ENCODE measurements around the gene COMMD1.
"Not testable (repeated sequence)": the region's sequence is repeated elsewhere in the genome, so short reads cannot be mapped to it uniquely, and the experiment has no call there.

Gene COMMD1

DNA sequence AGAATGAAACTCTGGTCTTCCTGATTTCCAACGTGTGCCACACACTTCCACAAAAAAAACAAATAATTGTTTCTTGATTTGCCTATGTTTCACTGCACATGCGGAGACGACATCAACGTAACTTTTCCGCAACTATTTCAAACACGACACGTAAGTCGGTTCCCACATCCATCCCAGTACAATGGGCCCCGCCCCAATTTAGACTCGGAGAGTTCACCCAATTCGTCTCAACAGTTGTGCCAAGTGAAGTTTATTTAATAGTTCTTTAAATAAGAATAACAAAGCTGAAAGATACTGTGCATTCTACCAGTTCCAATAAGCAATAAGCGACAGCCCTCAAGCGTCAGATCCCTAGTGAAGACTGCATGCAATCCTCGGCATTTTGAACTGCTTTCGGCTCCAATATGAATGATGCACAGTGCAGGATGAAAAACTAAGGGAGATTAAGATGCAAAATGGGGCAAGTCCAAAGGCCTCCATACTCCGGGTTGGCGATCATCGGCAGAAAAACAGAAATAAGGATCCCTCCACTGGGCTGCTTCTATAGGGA, 17.7 kb upstream of the COMMD1 start:
- H3K4me1 ChIP-seq (ENCODE audit: control insufficient read depth in 1 of 2, insufficient read depth in 2 of 2, low read length in 2 of 2), result peaks cover 0 to 25% of the 10 kb centered on the region in 2 donors
- peak overlapping the region; percentile 97 to 100 for H3K4me3 ChIP-seq (ENCODE audit: low read depth in 1 of 2, low read length in 2 of 2)
- H3K36me3 ChIP-seq (ENCODE audit: control insufficient read depth in 1 of 2, insufficient read depth in 2 of 2, low read length in 2 of 2), result peaks cover 12 to 16% of the 10 kb centered on the region in 2 donors
- H3K9me3 ChIP-seq (ENCODE audit: control insufficient read depth in 1 of 2, low read length in 2 of 2), result no peaks in the 10 kb centered on the region
- H3K27me3 ChIP-seq (ENCODE audit: low read depth, low read length), result no peaks in the 10 kb centered on the region
- H3K27ac ChIP-seq (ENCODE audit: low read length), result peak overlapping the region; percentile 99

- Histone ChIP-seq H3K4me3 (ENCODE audit: low read depth in 1 of 2, low read length in 2 of 2) (peak within 1 kb of the TSS; percentile 97 to 100), H3K27ac (ENCODE audit: low read length) (peak within 1 kb of the TSS; percentile 99), H3K9me3 (ENCODE audit: control insufficient read depth in 1 of 2, low read length in 2 of 2) (no peaks in the 10 kb centered on the region), H3K27me3 (ENCODE audit: low read depth, low read length) (no peaks in the 10 kb centered on the region), H3K36me3 (ENCODE audit: control insufficient read depth in 1 of 2, insufficient read depth in 2 of 2, low read length in 2 of 2) (peaks cover 6 to 9% of the 10 kb centered on the region in 2 donors), H3K4me1 (ENCODE audit: control insufficient read depth in 1 of 2, insufficient read depth in 2 of 2, low read length in 2 of 2) (peaks cover 0 to 25% of the 10 kb centered on the region in 2 donors)
Observed at GRCh38 chr2:61888267-61889055, 17.0 kb upstream of the COMMD1 start, which contains the start of gene CCT4. Gene CCT4, minus strand, starts transcription at chr2:61888656. Its CDS starts 149 bp downstream, at chr2:61888507.

- H3K9me3 ChIP-seq (ENCODE audit: control insufficient read depth in 1 of 2, low read length in 2 of 2), result no peaks in the 10 kb centered on the region
- no peak overlapping the region for H3K4me3 ChIP-seq (ENCODE audit: low read depth in 1 of 2, low read length in 2 of 2)
- no peaks in the 10 kb centered on the region for H3K36me3 ChIP-seq (ENCODE audit: control insufficient read depth in 1 of 2, insufficient read depth in 2 of 2, low read length in 2 of 2)
- no peaks in the 10 kb centered on the region for H3K27me3 ChIP-seq (ENCODE audit: low read depth, low read length)
- H3K27ac ChIP-seq (ENCODE audit: low read length), result no peak overlapping the region
- no peaks in the 10 kb centered on the region for H3K4me1 ChIP-seq (ENCODE audit: control insufficient read depth in 1 of 2, insufficient read depth in 2 of 2, low read length in 2 of 2)
Observed at GRCh38 chr2:61898810-61899209, 6.7 kb upstream of the COMMD1 start.

DNA sequence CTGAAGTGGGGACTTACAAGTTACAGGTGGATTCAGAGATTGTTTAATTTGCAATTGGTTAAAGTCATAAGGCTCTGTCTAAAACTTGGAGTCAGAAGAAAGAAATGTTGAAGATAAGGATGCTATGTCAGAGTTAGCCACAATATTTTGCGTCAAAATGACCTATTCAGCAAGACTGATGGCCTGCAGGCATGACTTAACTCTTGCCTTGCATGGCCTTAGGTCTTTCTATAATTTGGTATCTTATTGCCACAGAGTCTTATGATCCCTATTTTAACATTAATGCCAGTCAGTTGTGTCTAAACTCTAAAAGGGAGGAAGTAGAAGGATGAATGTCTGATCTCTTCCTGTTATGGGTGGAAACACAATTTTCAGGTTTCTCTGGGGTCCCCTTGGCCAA, 5.2 kb upstream of the COMMD1 start:
- H3K36me3 ChIP-seq (ENCODE audit: control insufficient read depth in 1 of 2, insufficient read depth in 2 of 2, low read length in 2 of 2), result no peaks in the 10 kb centered on the region
- H3K27me3 ChIP-seq (ENCODE audit: low read depth, low read length), result no peaks in the 10 kb centered on the region
- H3K27ac ChIP-seq (ENCODE audit: low read length), result no peak overlapping the region
- no peaks in the 10 kb centered on the region for H3K4me1 ChIP-seq (ENCODE audit: control insufficient read depth in 1 of 2, insufficient read depth in 2 of 2, low read length in 2 of 2)
- no peaks in the 10 kb centered on the region for H3K9me3 ChIP-seq (ENCODE audit: control insufficient read depth in 1 of 2, low read length in 2 of 2)
- H3K4me3 ChIP-seq (ENCODE audit: low read depth in 1 of 2, low read length in 2 of 2), result no peak overlapping the region

DNA sequence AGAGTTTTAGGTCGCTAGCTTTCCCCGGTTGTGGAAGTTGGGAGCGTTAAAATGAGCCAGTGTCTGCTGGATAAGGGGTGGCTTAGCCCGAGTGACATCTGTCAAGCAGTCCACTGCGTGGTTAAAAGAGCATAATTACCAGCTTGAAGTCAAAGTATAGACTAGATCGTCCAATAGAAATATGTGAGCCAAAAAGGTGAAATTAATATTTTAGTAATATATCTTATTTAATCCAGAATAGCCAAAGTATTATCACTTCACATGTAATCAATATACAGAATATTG, 654 bp downstream of the COMMD1 start:
- peaks cover 0 to 22% of the 10 kb centered on the region in 2 donors for H3K4me1 ChIP-seq (ENCODE audit: control insufficient read depth in 1 of 2, insufficient read depth in 2 of 2, low read length in 2 of 2)
- H3K4me3 ChIP-seq (ENCODE audit: low read depth in 1 of 2, low read length in 2 of 2), result peak overlapping the region; percentile 97 to 99

GRCh38 chr2:61909116-61909515, 3.6 kb downstream of the COMMD1 start:
- no peak overlapping the region for H3K4me3 ChIP-seq (ENCODE audit: low read depth in 1 of 2, low read length in 2 of 2)
- H3K9me3 ChIP-seq (ENCODE audit: control insufficient read depth in 1 of 2, low read length in 2 of 2), result no peaks in the 10 kb centered on the region
- no peaks in the 10 kb centered on the region for H3K27me3 ChIP-seq (ENCODE audit: low read depth, low read length)
- H3K36me3 ChIP-seq (ENCODE audit: control insufficient read depth in 1 of 2, insufficient read depth in 2 of 2, low read length in 2 of 2), result no peaks in the 10 kb centered on the region
- peaks cover 0 to 22% of the 10 kb centered on the region in 2 donors for H3K4me1 ChIP-seq (ENCODE audit: control insufficient read depth in 1 of 2, insufficient read depth in 2 of 2, low read length in 2 of 2)
- H3K27ac ChIP-seq (ENCODE audit: low read length), result no peak overlapping the region

More for the DNA sequence above, 654 bp downstream of the COMMD1 start:
- Histone ChIP-seq H3K9me3 (ENCODE audit: control insufficient read depth in 1 of 2, low read length in 2 of 2) (no peaks in the 10 kb centered on the region), H3K27me3 (ENCODE audit: low read depth, low read length) (no peaks in the 10 kb centered on the region), H3K27ac (ENCODE audit: low read length) (peak overlapping the region; percentile 74), H3K36me3 (ENCODE audit: control insufficient read depth in 1 of 2, insufficient read depth in 2 of 2, low read length in 2 of 2) (no peaks in the 10 kb centered on the region)

GRCh38 chr2:61910603-61911002, 5.1 kb downstream of the COMMD1 start:
- Histone ChIP-seq H3K4me1 (ENCODE audit: control insufficient read depth in 1 of 2, insufficient read depth in 2 of 2, low read length in 2 of 2) (peaks cover 0 to 22% of the 10 kb centered on the region in 2 donors), H3K9me3 (ENCODE audit: control insufficient read depth in 1 of 2, low read length in 2 of 2) (no peaks in the 10 kb centered on the region), H3K36me3 (ENCODE audit: control insufficient read depth in 1 of 2, insufficient read depth in 2 of 2, low read length in 2 of 2) (no peaks in the 10 kb centered on the region), H3K27me3 (ENCODE audit: low read depth, low read length) (no peaks in the 10 kb centered on the region), H3K27ac (ENCODE audit: low read length) (no peak overlapping the region), H3K4me3 (ENCODE audit: low read depth in 1 of 2, low read length in 2 of 2) (no peak overlapping the region)

GRCh38 chr2:61911510-61911909, 6.0 kb downstream of the COMMD1 start:
- Histone ChIP-seq H3K4me3 (ENCODE audit: low read depth in 1 of 2, low read length in 2 of 2) (no peak overlapping the region), H3K9me3 (ENCODE audit: control insufficient read depth in 1 of 2, low read length in 2 of 2) (no peaks in the 10 kb centered on the region), H3K27me3 (ENCODE audit: low read depth, low read length) (no peaks in the 10 kb centered on the region), H3K36me3 (ENCODE audit: control insufficient read depth in 1 of 2, insufficient read depth in 2 of 2, low read length in 2 of 2) (no peaks in the 10 kb centered on the region), H3K4me1 (ENCODE audit: control insufficient read depth in 1 of 2, insufficient read depth in 2 of 2, low read length in 2 of 2) (peaks cover 0 to 14% of the 10 kb centered on the region in 2 donors), H3K27ac (ENCODE audit: low read length) (no peak overlapping the region)

- not testable (repeated sequence) for H3K27me3 ChIP-seq (ENCODE audit: low read depth, low read length); H3K9me3 ChIP-seq (ENCODE audit: control insufficient read depth in 1 of 2, low read length in 2 of 2)
Observed at GRCh38 chr2:61914794-61915193, 9.3 kb downstream of the COMMD1 start.

DNA sequence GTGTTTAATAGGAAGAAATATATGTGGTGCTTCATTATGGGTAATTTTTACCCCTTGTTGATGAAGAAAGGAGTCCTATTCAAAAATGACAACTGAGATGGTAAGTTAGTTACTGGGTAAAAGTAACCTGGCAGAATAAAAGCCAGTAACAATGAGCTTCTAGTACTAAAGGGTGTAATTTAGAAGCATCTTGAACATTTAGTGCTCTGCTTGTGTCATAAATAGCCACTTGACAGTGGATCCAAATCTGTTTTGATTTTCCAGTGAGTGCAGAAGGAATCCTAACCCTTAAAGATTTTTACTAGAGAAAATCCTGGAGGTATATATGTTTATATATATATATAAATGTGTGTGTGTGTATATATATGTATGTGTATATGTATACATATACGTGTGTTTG, 15.1 kb downstream of the COMMD1 start:
- Histone ChIP-seq H3K27me3 (ENCODE audit: low read depth, low read length) (no peaks in the 10 kb centered on the region), H3K36me3 (ENCODE audit: control insufficient read depth in 1 of 2, insufficient read depth in 2 of 2, low read length in 2 of 2) (no peaks in the 10 kb centered on the region), H3K27ac (ENCODE audit: low read length) (no peak overlapping the region), H3K9me3 (ENCODE audit: control insufficient read depth in 1 of 2, low read length in 2 of 2) (no peaks in the 10 kb centered on the region), H3K4me3 (ENCODE audit: low read depth in 1 of 2, low read length in 2 of 2) (no peak overlapping the region), H3K4me1 (ENCODE audit: control insufficient read depth in 1 of 2, insufficient read depth in 2 of 2, low read length in 2 of 2) (peaks cover 0 to 8% of the 10 kb centered on the region in 2 donors)

More at GRCh38 chr2:61914794-61915193, 9.3 kb downstream of the COMMD1 start:
- not testable (repeated sequence) for H3K4me1 ChIP-seq (ENCODE audit: control insufficient read depth in 1 of 2, insufficient read depth in 2 of 2, low read length in 2 of 2); H3K27ac ChIP-seq (ENCODE audit: low read length); H3K4me3 ChIP-seq (ENCODE audit: low read depth in 1 of 2, low read length in 2 of 2); H3K36me3 ChIP-seq (ENCODE audit: control insufficient read depth in 1 of 2, insufficient read depth in 2 of 2, low read length in 2 of 2)

GRCh38 chr2:61922714-61923113, 17.2 kb downstream of the COMMD1 start:
- Histone ChIP-seq H3K36me3 (ENCODE audit: control insufficient read depth in 1 of 2, insufficient read depth in 2 of 2, low read length in 2 of 2) (no peaks in the 10 kb centered on the region), H3K4me1 (ENCODE audit: control insufficient read depth in 1 of 2, insufficient read depth in 2 of 2, low read length in 2 of 2) (peaks cover 0 to 8% of the 10 kb centered on the region in 2 donors), H3K4me3 (ENCODE audit: low read depth in 1 of 2, low read length in 2 of 2) (no peak overlapping the region)

More at GRCh38 chr2:61922714-61923113, 17.2 kb downstream of the COMMD1 start:
- no peak overlapping the region for H3K27ac ChIP-seq (ENCODE audit: low read length)
- no peaks in the 10 kb centered on the region for H3K9me3 ChIP-seq (ENCODE audit: control insufficient read depth in 1 of 2, low read length in 2 of 2)
- H3K27me3 ChIP-seq (ENCODE audit: low read depth, low read length), result no peaks in the 10 kb centered on the region

All from muscle layer of duodenum (tissue), 2 donors.